PC-3 (cell line): ENCODE results near the gene ZFP36L2. TPM values are rescaled to one million over a fixed set of nuclear protein-coding genes. Genes with fewer than 3 reads are reported as not detected.

Experiments used
- ATAC-seq: fragments of 200-7000 bp; cut with Tn5 transposase; 2 replicates; pipeline ENCODE4 v1.9.1; 2020; ENCODE audit warnings: mild to moderate bottlenecking, moderate library complexity
- BruUV-seq: library from RNA; stranded (reverse); fragments of 400-500 nt; replicated peaks from 2 replicates; lab custom pipeline; 2021; lab: Mats Ljungman, UMichigan
- CTCF ChIA-PET: fragments of 300-600 bp; sonication (Branson Sonifier 250); formaldehyde crosslinking; loops from one replicate; lab custom pipeline; 2022; ENCODE audit warnings: antibody characterized with exemption; lab: Charles Lee
- POLR2A ChIA-PET: fragments of 300-600 bp; sonication (Branson Sonifier 250); formaldehyde crosslinking; loops from one replicate; lab custom pipeline; 2022; ENCODE audit warnings: antibody characterized with exemption; ENCODE audit not compliant: unreplicated experiment; lab: Charles Lee
- DNase-seq: peaks from one replicate; pipeline ENCODE4 v3.0.0-alpha.2; 2015
- H2AFZ ChIP-seq: fragments of 300-600 bp; sonication (generic); 2 replicates; pipeline ENCODE4 v1.6.0; 2016; ENCODE audit warnings: antibody characterized with exemption, low read length
- H3F3A ChIP-seq: fragments of 300-600 bp; sonication (generic); one replicate; pipeline ENCODE4 v1.6.0; 2017; ENCODE audit warnings: antibody characterized with exemption, low read length, control low read depth, mild to moderate bottlenecking; ENCODE audit not compliant: unreplicated experiment
- H3K27ac ChIP-seq: fragments of 300-600 bp; sonication (generic); 2 replicates; pipeline ENCODE4 v1.5.1; 2016; ENCODE audit warnings: mild to moderate bottlenecking, low read length
- H3K27me3 ChIP-seq: fragments of 300-600 bp; sonication (generic); 2 replicates; pipeline ENCODE4 v1.6.1; 2016; ENCODE audit warnings: low read length, mixed read lengths
- H3K36me3 ChIP-seq: fragments of 300-600 bp; sonication (generic); 2 replicates; pipeline ENCODE4 v1.6.1; 2016; ENCODE audit warnings: low read depth, mixed run types, low read length, mixed read lengths
- H3K4me1 ChIP-seq: fragments of 300-600 bp; sonication (generic); 2 replicates; pipeline ENCODE4 v1.5.1; 2016; ENCODE audit warnings: low read length; ENCODE audit not compliant: insufficient read depth
- H3K4me2 ChIP-seq: fragments of 300-600 bp; sonication (generic); 2 replicates; pipeline ENCODE4 v1.6.0; 2016; ENCODE audit warnings: low read length
- H3K4me3 ChIP-seq: fragments of 300-600 bp; sonication (generic); 2 replicates; pipeline ENCODE4 v1.5.1; 2016; ENCODE audit warnings: mild to moderate bottlenecking, low read length, mixed read lengths
- H3K79me2 ChIP-seq: fragments of 300-600 bp; sonication (generic); 2 replicates; pipeline ENCODE4 v1.6.1; 2017; ENCODE audit warnings: low read length, mixed read lengths
- H3K9ac ChIP-seq: fragments of 300-600 bp; sonication (generic); 2 replicates; pipeline ENCODE4 v1.6.0; 2016; ENCODE audit warnings: mild to moderate bottlenecking, low read length
- H3K9me2 ChIP-seq: fragments of 300-600 bp; sonication (generic); replicated peaks from 2 replicates; pipeline ENCODE4 v1.6.1; 2016; ENCODE audit warnings: mixed run types, low read length, mixed read lengths
- H3K9me3 ChIP-seq: fragments of 300-600 bp; sonication (generic); 2 replicates; pipeline ENCODE4 v1.6.1; 2016; ENCODE audit warnings: low read length, mixed read lengths
- H4K20me1 ChIP-seq: fragments of 300-600 bp; sonication (generic); 2 replicates; pipeline ENCODE4 v1.6.1; 2016; ENCODE audit warnings: low read length, mixed read lengths
- CTCF ChIP-seq: fragments of 300-600 bp; sonication (generic); conservative IDR thresholded peaks from 2 replicates; pipeline ENCODE4 v1.5.1; 2017; ENCODE audit warnings: antibody characterized with exemption, low read depth, mild to moderate bottlenecking, low read length
- EZH2 ChIP-seq: fragments of 300-600 bp; sonication (generic); IDR thresholded peaks from one replicate; pipeline ENCODE4 v1.6.1; 2017; ENCODE audit warnings: antibody characterized with exemption, mild to moderate bottlenecking, low read length; ENCODE audit not compliant: unreplicated experiment
- EZH2phosphoT487 ChIP-seq: fragments of 300-600 bp; sonication (generic); IDR thresholded peaks from 2 replicates; pipeline ENCODE4 v1.6.1; 2018; ENCODE audit warnings: mild to moderate bottlenecking, antibody characterized with exemption, low read length, borderline replicate concordance
- intact Hi-C: fragments of 100-400 bp; cut with micrococcal nuclease; formaldehyde crosslinking; loops from 2 replicates; pipeline ENCODE4 v1.9.0; 2023
- total RNA-seq: library from RNA; depleted of rRNA; stranded (reverse); fragments of >200 nt; gene quantifications from 2 replicates; pipeline ENCODE4 v1.2.3, GENCODE V29; 2014

The ZFP36L2 gene
- total RNA-seq, 1 experiment from 2014 or later, result 14.8 TPM

DNA sequence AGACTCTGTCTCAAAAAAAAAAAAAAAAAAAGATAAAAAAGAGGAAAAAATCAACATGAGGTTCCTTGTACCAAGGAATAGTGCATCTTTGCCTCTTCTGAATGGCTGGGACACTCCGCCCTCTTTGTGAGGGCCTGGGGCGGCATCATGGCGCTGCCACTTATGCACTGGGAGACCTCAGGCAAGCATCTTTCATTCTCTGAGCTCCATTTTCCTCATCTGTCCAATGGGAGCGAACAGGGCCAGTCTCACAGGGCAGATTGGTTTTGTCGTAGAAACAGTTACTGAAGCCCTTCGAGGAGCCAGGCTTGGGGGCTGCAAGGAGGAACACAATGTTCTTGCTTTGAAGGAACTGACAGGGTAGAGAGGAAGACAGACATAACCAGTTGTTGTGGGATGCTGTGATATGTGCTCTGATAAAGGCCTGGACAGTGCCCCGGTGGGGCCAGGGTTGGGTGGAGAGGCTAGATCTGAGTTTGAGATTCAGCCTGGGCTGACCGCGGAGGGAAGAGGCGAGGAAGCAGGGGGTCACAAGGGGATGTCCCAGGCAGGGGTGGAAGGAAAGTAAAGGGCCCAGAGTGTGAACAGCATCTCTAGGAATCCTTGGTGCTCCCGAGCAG is 14.1 kb downstream of the ZFP36L2 start:
- Histone ChIP-seq H3F3A (no peaks in the 10 kb centered on the region), H3K27ac (no peak overlapping the region), H3K9ac (no peak overlapping the region), H2AFZ (no peak overlapping the region), H4K20me1 (no peaks in the 10 kb centered on the region), H3K9me3 (no peaks in the 10 kb centered on the region), H3K4me3 (no peak overlapping the region), H3K4me1 (peaks cover 7% of the 10 kb centered on the region), H3K36me3 (no peaks in the 10 kb centered on the region), H3K4me2 (no peak overlapping the region), H3K79me2 (no peaks in the 10 kb centered on the region), H3K27me3 (no peaks in the 10 kb centered on the region), H3K9me2 (no peaks in the 10 kb centered on the region)
- TF ChIP-seq EZH2phosphoT487 (no peak), CTCF (no peak), EZH2 (no peak)
- POLR2A ChIA-PET, result no interaction called here
- CTCF ChIA-PET, result no interaction called here
- ATAC-seq (no peak), DNase-seq (no peak)
- BruUV-seq, result no TSS peak
- intact Hi-C loops, result no loop called here

DNA sequence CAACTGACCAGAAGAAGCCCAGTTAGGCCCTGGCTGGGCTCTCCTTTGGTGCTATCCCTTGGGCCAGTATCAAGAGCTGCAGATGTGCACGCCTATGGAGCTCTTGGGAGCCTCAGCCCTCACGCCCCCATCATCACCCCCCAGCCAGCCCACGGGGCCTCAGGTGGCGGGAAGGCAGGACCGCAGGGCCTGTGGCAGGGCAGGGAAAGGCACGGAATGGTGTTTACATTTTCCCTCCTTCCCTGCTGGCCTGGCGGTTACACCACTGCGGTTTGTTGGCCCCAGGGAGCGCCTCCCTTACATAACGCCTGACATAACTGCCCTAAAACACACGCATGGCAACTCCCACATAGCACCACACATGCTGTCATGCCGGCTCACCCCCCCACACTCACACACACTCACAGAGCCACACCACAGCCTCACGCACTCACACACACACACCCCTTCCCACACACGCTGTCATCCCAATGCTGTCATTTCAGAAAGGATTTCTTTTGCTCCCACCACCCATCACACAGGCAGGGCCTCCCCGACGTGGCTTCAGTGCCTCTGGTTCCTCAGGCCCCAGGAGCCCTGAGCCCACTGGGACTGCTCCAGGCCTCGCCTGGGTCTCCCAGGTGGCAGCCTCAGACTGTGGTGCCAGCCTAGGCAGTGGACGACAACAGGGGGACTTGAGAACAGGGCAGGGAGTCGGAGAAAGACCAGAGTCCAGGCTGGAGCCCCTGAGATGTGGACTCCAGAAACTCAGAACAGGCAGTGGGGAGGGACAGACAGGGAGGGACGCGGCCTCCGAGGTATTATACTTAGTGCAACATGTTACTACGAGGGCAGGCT is 15.7 kb downstream of the ZFP36L2 start:
- Histone ChIP-seq H2AFZ (no peak overlapping the region), H4K20me1 (no peaks in the 10 kb centered on the region), H3K9ac (no peak overlapping the region), H3K4me2 (no peak overlapping the region), H3K36me3 (no peaks in the 10 kb centered on the region), H3K9me2 (no peaks in the 10 kb centered on the region), H3K4me1 (peaks cover 9% of the 10 kb centered on the region), H3K27ac (no peak overlapping the region), H3K9me3 (no peaks in the 10 kb centered on the region), H3K4me3 (no peak overlapping the region), H3K27me3 (no peaks in the 10 kb centered on the region), H3F3A (no peaks in the 10 kb centered on the region), H3K79me2 (no peaks in the 10 kb centered on the region)
- intact Hi-C loops, result no loop called here
- CTCF ChIA-PET, result no interaction called here
- ATAC-seq (no peak), DNase-seq (no peak)
- TF ChIP-seq EZH2phosphoT487, result no peak
- TF ChIP-seq EZH2, result no peak
- BruUV-seq, result no TSS peak
- POLR2A ChIA-PET, result no interaction called here

DNA sequence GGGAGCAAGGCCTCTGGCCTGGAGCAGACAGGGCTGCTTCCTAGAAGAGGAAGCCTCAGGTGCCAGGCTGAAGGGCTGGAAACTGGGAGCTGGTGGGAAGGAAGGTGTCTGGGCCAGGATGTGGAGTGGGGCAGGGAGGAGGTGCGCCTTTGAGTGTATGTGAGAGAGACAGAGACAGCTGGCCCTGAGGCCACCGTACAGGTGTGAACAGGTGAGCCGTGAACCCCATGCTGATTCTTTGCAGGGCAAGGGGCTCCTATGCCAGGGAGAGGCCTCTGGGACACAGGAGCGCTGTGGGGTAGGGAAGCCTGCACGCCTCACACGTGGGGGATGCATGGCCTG is 16.3 kb downstream of the ZFP36L2 start:
- ChIA-PET CTCF (no interaction called here), POLR2A (no interaction called here)
- H3K27ac ChIP-seq, result no peak overlapping the region
- H3K27me3 ChIP-seq, result no peaks in the 10 kb centered on the region
- no peaks in the 10 kb centered on the region for H4K20me1 ChIP-seq
- H3K9me2 ChIP-seq, result no peaks in the 10 kb centered on the region
- H3K4me2 ChIP-seq, result no peak overlapping the region
- H3K9ac ChIP-seq, result no peak overlapping the region
- no peak overlapping the region for H3K4me3 ChIP-seq
- no TSS peak for BruUV-seq
- H3K79me2 ChIP-seq, result no peaks in the 10 kb centered on the region
- no peaks in the 10 kb centered on the region for H3F3A ChIP-seq
- H3K9me3 ChIP-seq, result no peaks in the 10 kb centered on the region
- no peaks in the 10 kb centered on the region for H3K36me3 ChIP-seq
- intact Hi-C loops, result no loop called here
- DNase-seq (no peak), ATAC-seq (no peak)
- TF ChIP-seq EZH2phosphoT487, result no peak
- no peak for TF ChIP-seq CTCF
- TF ChIP-seq EZH2, result no peak
- peaks cover 9% of the 10 kb centered on the region for H3K4me1 ChIP-seq
- no peak overlapping the region for H2AFZ ChIP-seq
